Mucosa of rectum (tissue), 2 donors: ENCODE measurements around the gene CSRP1.
"Not testable (repeated sequence)": the region's sequence is repeated elsewhere in the genome, so short reads cannot be mapped to it uniquely, and the experiment has no call there.

Experiments
- H3K27ac ChIP-seq, 2 donors: one replicate each; pipeline ENCODE4 v1.7.0; 2013; ENCODE audit warnings: inconsistent platforms in 2 of 2, low read depth in 2 of 2, low read length in 2 of 2
- H3K27me3 ChIP-seq, 2 donors: one replicate each; pipeline ENCODE4 v1.7.0; 2013; ENCODE audit warnings: low read length in 2 of 2; ENCODE audit not compliant: control insufficient read depth in 2 of 2, insufficient read depth in 2 of 2
- H3K36me3 ChIP-seq, 2 donors: one replicate each; pipeline ENCODE4 v1.7.0; 2013; ENCODE audit warnings: low read length in 2 of 2; ENCODE audit not compliant: control insufficient read depth in 2 of 2, insufficient read depth in 2 of 2
- H3K4me1 ChIP-seq, 2 donors: one replicate each; pipeline ENCODE4 v1.7.0; 2013; ENCODE audit warnings: low read length in 2 of 2, mild to moderate bottlenecking in 1 of 2; ENCODE audit not compliant: control insufficient read depth in 2 of 2, insufficient read depth in 2 of 2
- H3K4me3 ChIP-seq, 2 donors: one replicate each; pipeline ENCODE4 v1.7.0; 2013; ENCODE audit warnings: low read length in 2 of 2
- H3K9ac ChIP-seq, 2 donors: one replicate each; pipeline ENCODE4 v1.7.0; 2013; ENCODE audit warnings: low read length in 2 of 2, low read depth in 1 of 2, mild to moderate bottlenecking in 1 of 2
- H3K9me3 ChIP-seq, 2 donors: one replicate each; pipeline ENCODE4 v1.7.0; 2013; ENCODE audit warnings: low read length in 2 of 2; ENCODE audit not compliant: control insufficient read depth in 2 of 2
- donor health status: healthy.
- donor health status: Normal muscosa, but diverticular disease.

Gene CSRP1

GRCh38 chr1:201479201-201479730 lies 27.7 kb downstream of the CSRP1 start:
- no peaks in the 10 kb centered on the region for H3K9me3 ChIP-seq
- peaks cover 22 to 30% of the 10 kb centered on the region in 2 donors for H3K4me1 ChIP-seq
- H3K9ac ChIP-seq = no peak overlapping the region
- H3K27ac ChIP-seq = no peak overlapping the region
- H3K27me3 ChIP-seq = no peaks in the 10 kb centered on the region
- H3K4me3 ChIP-seq = no peak overlapping the region
- H3K36me3 ChIP-seq = peaks cover 7 to 14% of the 10 kb centered on the region in 2 donors

- H3K27ac ChIP-seq, H3K9ac ChIP-seq: not testable (repeated sequence)
- H3K4me1 ChIP-seq = peaks cover 22 to 30% of the 10 kb centered on the region in 2 donors
Observed at GRCh38 chr1:201478666-201479065, 28.3 kb downstream of the CSRP1 start.

DNA sequence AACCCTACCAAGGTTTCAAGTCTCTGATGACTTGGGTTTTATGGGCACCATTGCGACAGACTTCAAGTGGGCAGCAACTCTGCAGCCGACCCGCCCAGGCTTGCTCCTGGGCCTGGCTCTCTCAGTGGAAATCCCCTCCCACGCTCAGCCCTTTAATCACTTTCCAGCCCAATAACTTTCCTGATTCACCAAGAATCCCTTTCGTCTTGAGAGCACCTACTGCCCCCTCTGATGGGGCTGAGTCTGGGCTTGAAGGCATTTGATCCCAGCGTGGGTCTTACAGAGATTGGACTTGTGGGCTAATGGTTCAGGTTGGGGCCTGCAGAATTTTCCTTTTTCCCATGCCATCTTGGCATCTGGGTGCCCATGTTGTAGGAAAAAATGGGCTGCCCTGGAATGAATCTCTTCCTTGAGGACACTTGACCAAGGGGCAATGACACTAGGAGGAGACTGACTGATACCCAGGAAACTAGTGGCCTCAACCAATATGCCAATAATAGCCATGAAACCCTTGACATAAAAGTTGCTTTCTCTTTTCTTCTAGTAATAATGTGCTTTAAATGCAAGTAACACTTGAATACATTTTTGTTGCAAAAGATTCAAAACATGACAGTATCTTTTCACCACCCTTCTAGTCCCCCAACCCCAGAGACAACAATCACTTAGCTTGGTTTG lies 30.1 kb downstream of the CSRP1 start:
- H3K9me3 ChIP-seq = no peaks in the 10 kb centered on the region
- H3K27me3 ChIP-seq = no peaks in the 10 kb centered on the region
- H3K27ac ChIP-seq = no peak overlapping the region
- no peaks in the 10 kb centered on the region for H3K36me3 ChIP-seq
- no peak overlapping the region for H3K4me3 ChIP-seq
- H3K4me1 ChIP-seq = peaks cover 16 to 24% of the 10 kb centered on the region in 2 donors
- no peak overlapping the region for H3K9ac ChIP-seq

More at GRCh38 chr1:201478666-201479065, 28.3 kb downstream of the CSRP1 start:
- H3K4me3 ChIP-seq, H3K9me3 ChIP-seq, H3K27me3 ChIP-seq, H3K36me3 ChIP-seq: not testable (repeated sequence)

GRCh38 chr1:201475915-201476669 lies 30.8 kb downstream of the CSRP1 start:
- Histone ChIP-seq H3K27me3 (no peaks in the 10 kb centered on the region), H3K36me3 (no peaks in the 10 kb centered on the region), H3K27ac (no peak overlapping the region), H3K9me3 (no peaks in the 10 kb centered on the region), H3K4me1 (peaks cover 9 to 16% of the 10 kb centered on the region in 2 donors), H3K9ac (no peak overlapping the region), H3K4me3 (no peak overlapping the region)

GRCh38 chr1:201475130-201475529 lies 31.8 kb downstream of the CSRP1 start:
- no peaks in the 10 kb centered on the region for H3K36me3 ChIP-seq
- peaks cover 5 to 10% of the 10 kb centered on the region in 2 donors for H3K4me1 ChIP-seq
- H3K9ac ChIP-seq = no peak overlapping the region
- no peaks in the 10 kb centered on the region for H3K27me3 ChIP-seq
- no peak overlapping the region for H3K27ac ChIP-seq
- no peak overlapping the region for H3K4me3 ChIP-seq
- no peaks in the 10 kb centered on the region for H3K9me3 ChIP-seq

GRCh38 chr1:201473296-201473695 lies 33.6 kb downstream of the CSRP1 start:
- H3K27ac ChIP-seq = no peak overlapping the region
- peaks cover 6% of the 10 kb centered on the region in 2 donors for H3K27me3 ChIP-seq
- H3K9me3 ChIP-seq = no peaks in the 10 kb centered on the region
- peaks cover 4 to 13% of the 10 kb centered on the region in 2 donors for H3K4me1 ChIP-seq
- no peak overlapping the region for H3K4me3 ChIP-seq
- H3K9ac ChIP-seq = no peak overlapping the region
- no peaks in the 10 kb centered on the region for H3K36me3 ChIP-seq

DNA sequence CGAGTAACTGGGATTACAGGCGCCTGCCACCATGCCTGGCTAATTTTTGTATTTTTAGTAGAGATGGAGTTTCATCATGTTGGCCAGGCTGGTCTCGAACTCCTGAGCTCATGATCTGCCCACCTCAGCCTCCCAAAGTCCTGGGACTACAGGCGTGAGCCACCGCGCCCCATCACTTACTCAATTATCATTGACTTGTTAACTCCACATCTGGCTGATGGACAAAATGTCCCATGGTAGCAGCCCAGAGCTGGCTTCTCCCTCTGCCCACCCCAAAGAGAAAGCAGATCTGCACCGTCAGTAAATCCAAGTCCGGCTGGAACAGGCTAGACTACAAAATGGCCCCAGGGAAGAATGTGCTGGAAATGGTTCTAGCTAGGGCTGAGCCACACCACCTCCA lies 34.6 kb downstream of the CSRP1 start:
- H3K36me3 ChIP-seq, H3K4me3 ChIP-seq, H3K27me3 ChIP-seq, H3K9ac ChIP-seq, H3K27ac ChIP-seq, H3K9me3 ChIP-seq: not testable (repeated sequence)
- peaks cover 5 to 13% of the 10 kb centered on the region in 2 donors for H3K4me1 ChIP-seq

GRCh38 chr1:201471772-201472171 lies 35.2 kb downstream of the CSRP1 start:
- Histone ChIP-seq H3K4me1 (peaks cover 5 to 13% of the 10 kb centered on the region in 2 donors), H3K4me3 (no peak overlapping the region), H3K36me3 (no peaks in the 10 kb centered on the region), H3K9ac (no peak overlapping the region), H3K27ac (no peak overlapping the region), H3K27me3 (peaks cover 6% of the 10 kb centered on the region in 2 donors), H3K9me3 (no peaks in the 10 kb centered on the region)

DNA sequence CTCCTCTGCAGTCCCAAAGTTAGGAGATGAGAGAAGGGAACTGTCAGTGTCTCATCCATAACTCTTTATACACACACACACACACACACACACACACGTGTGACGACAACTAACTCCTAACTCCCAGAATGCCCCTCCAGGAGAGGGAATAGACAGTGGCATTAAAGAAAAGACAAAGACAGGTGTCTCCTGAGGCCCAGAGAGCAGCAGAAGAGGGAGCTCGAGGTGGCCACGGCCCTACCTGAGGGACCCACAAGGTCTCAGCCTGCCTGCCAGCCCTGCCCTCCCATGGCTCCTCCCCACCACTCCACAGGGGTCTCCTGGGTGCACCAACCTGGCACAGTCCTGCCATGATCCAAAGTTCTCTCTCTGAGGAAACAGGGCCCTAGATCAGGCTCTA lies 36.3 kb downstream of the CSRP1 start:
- no peak overlapping the region for H3K27ac ChIP-seq
- no peak overlapping the region for H3K4me3 ChIP-seq
- H3K4me1 ChIP-seq = peaks cover 11 to 18% of the 10 kb centered on the region in 2 donors
- H3K36me3 ChIP-seq = no peaks in the 10 kb centered on the region
- H3K9ac ChIP-seq = no peak overlapping the region
- H3K9me3 ChIP-seq = no peaks in the 10 kb centered on the region
- H3K27me3 ChIP-seq = peaks cover 6% of the 10 kb centered on the region in 2 donors

DNA sequence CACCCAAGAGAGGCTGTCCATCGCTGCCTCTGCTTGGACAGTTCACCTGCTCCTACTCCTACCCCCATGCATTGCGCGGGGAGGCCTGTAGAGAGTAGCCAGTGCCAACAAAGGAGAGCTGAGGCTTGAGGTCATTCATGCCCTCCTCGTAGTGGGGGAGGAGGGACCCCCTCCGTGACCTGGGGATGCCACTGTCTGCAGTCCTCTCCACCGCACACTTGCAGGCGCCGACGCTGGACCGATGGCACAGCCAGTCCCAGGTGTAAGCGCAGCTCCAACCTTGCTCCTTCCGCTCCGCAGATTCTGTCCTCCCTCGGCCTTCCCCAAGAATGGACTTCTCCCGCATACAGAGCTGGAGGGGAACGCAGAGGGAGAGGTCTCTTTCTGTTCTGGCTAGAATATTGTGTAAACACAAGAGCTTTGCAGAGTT lies 37.3 kb downstream of the CSRP1 start:
- H3K36me3 ChIP-seq = no peaks in the 10 kb centered on the region
- peaks cover 6% of the 10 kb centered on the region in 2 donors for H3K27me3 ChIP-seq
- peak overlapping the region in 1 of 2 donors; percentile 75 for H3K9ac ChIP-seq
- H3K4me1 ChIP-seq = peaks cover 9 to 12% of the 10 kb centered on the region in 2 donors
- peak overlapping the region; percentile 14 to 74 for H3K4me3 ChIP-seq
- H3K9me3 ChIP-seq = no peaks in the 10 kb centered on the region
- H3K27ac ChIP-seq = peak overlapping the region; percentile 79 to 87
